Loucy (cell line): ENCODE results near the gene PPEF1.

Experiments used
- EZH2phosphoT487 ChIP-seq: fragments of 200-600 bp; IDR thresholded peaks from 2 replicates; pipeline ENCODE4 v1.6.1; 2018; ENCODE audit warnings: antibody characterized with exemption, mild to moderate bottlenecking, moderate library complexity, borderline replicate concordance
- TF ChIP-seq, protein P1 (sequence below): fragments of 200-600 bp; sonication (generic); conservative IDR thresholded peaks from 2 replicates; pipeline ENCODE4 v1.5.1; 2014; ENCODE audit warnings: mild to moderate bottlenecking, antibody characterized with exemption, low read length

DNA sequence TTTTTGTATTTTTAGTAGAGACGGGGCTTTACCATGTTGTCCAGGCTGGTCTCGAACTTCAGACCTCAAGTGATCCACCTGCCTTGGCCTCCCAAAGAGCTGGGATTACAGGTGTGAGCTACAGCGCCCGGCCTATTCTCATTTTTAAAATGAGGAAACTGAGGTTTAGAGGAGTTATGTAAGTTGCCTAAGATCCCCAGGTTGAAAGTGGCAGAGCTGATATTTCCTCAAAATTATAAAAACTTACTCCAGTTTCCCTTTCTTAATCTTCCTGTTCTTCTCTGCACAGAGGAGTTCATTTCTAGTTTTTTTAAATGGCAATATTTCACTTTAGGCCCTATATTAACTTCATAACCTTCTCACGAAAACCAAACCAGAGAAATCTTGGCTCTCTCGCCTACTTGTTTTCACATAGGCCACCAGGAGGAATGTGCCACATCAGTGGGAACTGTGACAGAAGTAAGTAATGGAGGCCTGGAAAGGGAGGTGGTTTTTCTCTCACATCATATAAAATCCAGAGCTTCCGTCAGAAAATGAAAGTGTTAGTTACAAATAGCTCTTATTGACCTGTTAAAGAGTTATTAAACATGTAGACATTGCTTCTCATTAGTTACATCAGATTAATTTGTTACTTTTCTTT, 19.5 kb upstream of the PPEF1 start:
- TF ChIP-seq, protein P1, sequence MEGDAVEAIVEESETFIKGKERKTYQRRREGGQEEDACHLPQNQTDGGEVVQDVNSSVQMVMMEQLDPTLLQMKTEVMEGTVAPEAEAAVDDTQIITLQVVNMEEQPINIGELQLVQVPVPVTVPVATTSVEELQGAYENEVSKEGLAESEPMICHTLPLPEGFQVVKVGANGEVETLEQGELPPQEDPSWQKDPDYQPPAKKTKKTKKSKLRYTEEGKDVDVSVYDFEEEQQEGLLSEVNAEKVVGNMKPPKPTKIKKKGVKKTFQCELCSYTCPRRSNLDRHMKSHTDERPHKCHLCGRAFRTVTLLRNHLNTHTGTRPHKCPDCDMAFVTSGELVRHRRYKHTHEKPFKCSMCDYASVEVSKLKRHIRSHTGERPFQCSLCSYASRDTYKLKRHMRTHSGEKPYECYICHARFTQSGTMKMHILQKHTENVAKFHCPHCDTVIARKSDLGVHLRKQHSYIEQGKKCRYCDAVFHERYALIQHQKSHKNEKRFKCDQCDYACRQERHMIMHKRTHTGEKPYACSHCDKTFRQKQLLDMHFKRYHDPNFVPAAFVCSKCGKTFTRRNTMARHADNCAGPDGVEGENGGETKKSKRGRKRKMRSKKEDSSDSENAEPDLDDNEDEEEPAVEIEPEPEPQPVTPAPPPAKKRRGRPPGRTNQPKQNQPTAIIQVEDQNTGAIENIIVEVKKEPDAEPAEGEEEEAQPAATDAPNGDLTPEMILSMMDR = no peak
- no peak for TF ChIP-seq EZH2phosphoT487
